ENCODE results near the gene MIDN.

Gene MIDN

DNA sequence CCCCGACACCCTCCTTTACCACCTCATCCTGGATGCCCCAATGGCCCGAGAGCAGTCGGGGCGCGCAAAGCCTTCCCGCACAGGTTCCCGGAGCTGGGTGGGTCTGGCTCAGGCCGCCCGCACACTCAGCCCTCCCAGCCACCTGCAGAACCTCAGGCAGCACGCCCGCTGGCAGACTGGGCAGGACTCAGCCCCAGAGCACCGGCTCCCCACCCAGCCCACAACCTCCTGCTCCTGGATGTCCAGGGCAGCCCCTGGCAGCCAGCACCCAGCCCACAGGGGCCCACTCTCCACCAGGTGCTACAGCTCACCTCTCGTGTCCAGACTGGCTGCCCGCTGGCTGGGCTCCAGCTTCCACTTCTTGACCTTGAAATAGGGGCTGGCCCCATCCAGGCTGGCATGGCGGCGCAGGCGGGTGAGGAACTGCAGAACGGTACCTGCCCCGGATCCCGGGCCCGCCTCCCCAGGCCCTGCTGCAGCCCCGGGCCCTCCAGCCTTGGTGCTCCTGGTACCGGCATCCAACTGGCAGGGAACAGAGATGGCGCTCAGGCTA, 15.2 kb upstream of the MIDN start:
- no peak for DNase-seq

GRCh38 chr19:1234051-1234954, 14.1 kb upstream of the MIDN start:
- no peak for DNase-seq

GRCh38 chr19:1234955-1235380, 13.4 kb upstream of the MIDN start:
- DNase-seq: no peak

GRCh38 chr19:1235625-1236538, 12.5 kb upstream of the MIDN start:
- peak; percentile 59 for DNase-seq

- no peak for DNase-seq
These were observed 11.8 kb upstream of the MIDN start for GRCh38 chr19:1236576-1236975.

DNA sequence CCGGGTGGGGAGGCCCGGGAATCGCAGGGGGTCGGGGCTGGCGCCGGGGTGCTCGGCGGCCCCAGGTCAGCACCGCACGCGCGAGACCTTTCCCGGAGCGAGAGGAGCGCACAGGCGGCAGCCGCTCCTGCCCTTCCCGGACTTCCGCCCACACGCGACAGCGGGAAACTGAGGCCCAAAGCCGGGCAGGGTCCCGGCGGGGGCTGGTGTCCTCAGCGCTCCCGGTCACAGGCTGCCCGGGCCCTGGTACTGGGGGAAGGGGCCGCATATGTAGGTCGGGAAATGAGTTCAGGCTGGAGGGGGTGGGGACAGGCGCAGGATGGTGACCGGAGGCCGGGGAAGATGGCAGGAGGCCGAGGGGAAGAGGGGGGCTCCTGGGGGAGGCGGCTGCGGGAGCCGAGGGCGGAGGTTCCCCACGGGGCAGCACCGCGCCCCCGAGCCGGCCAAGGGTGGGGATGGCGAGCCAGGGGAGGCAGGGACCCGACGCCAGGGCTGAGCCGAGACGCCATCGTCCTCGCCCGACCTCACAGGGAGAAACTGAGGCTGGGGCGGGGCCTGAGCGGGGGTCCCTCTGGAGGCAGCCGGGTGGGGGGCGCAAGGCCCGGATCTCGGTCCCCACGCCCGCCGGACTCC, 11.2 kb upstream of the MIDN start:
- DNase-seq: peak; percentile 35

GRCh38 chr19:1237754-1238368, 10.5 kb upstream of the MIDN start, which contains the start of gene CBARP:
Gene CBARP (minus strand): TSS chr19:1238005. CDS start chr19:1236100, 1,905 bp downstream.
- peak; percentile 49 for DNase-seq

DNA sequence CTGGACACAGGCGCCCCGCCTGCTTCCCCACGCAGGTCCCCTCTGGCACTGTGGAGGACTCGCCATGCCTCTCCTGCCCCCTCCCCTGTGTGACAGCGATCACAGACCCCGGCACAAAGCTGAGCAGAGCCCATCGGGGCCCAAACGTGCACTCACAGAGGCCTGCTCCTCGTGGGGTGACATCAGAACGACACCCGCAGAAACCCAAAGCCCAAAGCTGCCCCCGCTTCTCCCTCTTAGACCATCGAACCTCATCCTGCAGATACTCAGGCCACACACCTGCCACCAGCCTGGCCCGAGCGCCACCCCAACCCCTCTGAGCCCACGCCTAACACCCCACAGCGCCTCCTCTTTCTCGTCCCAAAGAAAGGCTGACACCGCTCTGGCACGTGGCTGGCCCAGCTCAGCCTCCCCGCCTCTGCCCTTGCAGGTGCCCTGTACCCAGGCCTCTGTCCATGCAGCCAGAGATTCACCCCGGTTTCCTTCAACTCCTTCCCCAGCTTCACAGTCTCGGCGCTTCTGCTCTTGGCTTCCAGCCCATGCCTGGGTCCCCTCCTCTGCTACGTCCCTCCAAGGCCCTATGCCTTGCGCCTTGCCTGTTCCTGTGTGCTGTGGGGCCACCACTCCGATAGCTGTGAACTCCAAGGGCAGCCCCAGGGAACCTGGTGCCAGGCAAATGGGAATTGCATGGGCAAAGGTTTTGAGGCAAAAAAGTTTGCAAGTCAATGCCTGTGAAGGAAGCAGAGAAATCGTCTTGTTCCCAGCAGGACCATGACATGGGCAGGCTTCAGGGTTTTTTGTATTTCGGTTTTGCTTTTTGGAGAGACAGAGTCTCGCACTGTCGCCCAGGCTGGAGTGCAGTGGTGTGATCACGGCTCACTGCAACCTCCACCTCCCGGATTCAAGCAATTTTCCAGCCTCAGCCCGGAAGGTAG, 9.7 kb upstream of the MIDN start:
- no peak for DNase-seq

DNA sequence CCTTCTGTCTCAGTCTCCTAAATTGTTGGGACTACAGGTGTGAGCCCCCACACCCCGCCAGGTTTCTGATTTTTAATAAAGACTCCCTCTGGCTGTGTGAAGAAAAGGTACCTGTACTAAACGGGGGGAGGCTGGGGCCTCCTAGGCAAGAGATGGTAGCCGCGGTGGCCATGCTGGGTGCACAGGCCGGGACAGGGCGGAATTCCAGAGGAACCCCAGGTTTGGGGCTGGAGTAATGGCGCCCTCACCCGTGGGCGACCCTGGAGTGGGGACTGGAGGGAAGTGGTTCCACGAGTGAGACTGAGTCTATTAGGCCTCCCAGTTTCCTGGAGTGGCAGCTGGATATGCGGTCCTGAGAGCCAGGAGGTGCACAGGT, 9.0 kb upstream of the MIDN start:
- no peak for DNase-seq

GRCh38 chr19:1239796-1240737, 8.3 kb upstream of the MIDN start:
- peak; percentile 91 for DNase-seq

DNA sequence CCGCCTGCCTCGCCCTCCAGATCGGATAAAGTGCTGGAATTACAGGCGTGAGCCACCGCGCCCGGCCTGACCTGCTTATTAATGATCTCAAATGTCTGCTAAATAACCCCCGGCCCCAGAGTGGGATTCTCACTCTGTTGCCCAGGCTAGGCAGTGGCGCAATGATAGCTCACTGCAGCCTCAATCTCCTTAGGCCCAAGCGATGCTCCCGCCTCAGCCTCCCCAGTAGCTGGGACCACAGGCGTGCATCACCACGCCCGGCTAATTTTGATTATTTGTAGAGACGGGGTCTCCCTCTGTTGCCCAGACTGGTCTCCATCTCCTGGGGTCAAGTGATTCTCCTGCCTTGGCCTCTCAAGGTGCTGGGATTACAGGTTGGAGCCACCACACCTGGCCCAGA, 7.5 kb upstream of the MIDN start:
- DNase-seq: no peak

DNA sequence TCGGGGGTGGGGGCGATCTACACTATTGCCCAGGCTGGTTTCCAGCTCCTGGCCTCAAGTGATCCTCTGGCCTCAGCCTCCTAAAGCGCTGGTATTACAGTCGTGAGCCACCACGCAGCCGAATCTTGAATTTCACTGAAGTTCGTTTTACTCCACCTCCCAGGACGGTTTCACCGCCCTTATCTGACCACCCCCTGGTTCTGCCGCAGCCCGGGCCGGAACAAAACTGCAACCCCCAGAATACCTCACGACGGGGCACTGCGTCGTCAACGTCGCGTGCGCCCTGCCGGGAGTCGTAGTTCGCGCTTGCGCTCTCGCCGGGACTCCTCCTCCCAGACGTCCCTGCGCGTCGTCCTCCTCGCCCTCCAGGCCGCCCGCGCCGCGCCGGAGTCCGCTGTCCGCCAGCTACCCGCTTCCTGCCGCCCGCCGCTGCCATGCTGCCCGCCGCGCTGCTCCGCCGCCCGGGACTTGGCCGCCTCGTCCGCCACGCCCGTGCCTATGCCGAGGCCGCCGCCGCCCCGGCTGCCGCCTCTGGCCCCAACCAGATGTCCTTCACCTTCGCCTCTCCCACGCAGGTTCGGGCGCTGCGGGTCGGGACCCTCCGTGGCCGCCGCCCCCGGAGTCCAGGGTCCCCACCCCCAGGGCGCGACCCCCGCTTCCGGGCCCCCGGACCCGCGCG, 6.8 kb upstream of the MIDN start, which contains the start of gene ATP5F1D:
TSS of gene ATP5F1D (plus strand) at position 335 of the 679 bp plus-strand sequence. CDS start at position 435, 100 bp downstream.
- DNase-seq: peak; percentile 95

DNA sequence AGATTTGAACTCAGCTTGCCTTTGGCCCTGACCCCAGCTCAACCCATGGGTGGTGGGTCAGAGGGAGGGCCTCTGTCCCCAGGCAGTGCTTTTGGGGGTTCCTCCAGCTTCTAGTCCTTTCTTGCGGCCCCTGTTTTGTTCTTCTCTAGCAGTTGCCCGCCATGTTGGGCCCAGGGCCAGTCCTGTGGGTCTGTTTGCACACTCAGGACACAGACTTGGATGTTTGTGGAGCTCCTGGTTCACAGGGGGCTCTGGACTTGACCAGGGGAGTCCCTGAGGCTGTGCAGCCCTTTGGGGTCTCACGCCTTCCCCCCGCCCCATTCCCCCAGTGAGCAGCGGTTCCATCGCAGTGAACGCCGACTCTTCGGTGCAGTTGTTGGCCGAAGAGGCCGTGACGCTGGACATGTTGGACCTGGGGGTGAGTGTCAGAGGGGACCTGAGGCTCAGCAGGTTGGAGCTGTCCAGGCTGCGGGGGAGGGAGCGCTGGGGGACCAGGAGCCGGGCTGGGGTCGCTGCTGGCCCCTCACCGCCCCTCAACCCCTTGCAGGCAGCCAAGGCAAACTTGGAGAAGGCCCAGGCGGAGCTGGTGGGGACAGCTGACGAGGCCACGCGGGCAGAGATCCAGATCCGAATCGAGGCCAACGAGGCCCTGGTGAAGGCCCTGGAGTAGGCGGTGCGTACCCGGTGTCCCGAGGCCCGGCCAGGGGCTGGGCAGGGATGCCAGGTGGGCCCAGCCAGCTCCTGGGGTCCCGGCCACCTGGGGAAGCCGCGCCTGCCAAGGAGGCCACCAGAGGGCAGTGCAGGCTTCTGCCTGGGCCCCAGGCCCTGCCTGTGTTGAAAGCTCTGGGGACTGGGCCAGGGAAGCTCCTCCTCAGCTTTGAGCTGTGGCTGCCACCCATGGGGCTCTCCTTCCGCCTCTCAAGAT, 4.4 kb upstream of the MIDN start:
- DNase-seq: peak; percentile 82

DNA sequence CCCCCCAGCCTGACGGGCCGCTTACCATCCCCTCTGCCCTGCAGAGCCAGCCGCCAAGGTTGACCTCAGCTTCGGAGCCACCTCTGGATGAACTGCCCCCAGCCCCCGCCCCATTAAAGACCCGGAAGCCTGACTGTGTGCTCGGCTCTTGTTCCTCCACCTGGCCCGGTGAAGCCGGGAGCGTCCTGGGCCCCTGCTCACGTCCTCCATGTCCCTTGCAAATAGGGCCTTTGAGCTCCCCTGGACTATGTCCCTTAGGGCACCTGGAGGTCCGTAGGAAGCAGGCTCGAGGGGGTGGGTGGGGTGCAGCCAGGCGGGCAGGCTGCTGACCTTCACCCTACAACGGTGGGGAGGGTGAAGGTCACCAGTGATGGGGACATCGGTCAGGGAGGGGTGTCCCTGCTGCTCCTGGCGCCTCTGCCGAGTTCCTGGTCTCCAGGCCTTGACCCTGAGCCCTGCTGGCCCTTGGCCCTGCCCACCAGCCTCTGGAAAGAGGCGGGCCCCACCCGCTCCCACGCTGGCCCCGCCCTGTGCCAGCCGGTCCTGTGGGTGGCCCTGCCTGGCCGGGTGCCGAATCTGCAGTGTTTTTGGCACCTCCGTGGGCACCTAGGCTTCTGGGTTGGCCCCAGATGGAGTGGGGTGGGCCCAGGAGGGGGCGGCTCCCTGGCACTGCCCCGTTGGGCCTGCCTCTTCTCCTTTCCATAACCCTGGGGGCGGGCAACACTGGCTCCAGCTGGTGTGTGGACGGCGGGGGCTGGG, 3.5 kb upstream of the MIDN start:
- no peak for DNase-seq

- no peak for DNase-seq
These were observed 2.7 kb upstream of the MIDN start for GRCh38 chr19:1245494-1246264.
